Lung (tissue), 12 donors: ENCODE results near the gene COPS4. TPM values are rescaled to one million over a fixed set of nuclear protein-coding genes. Genes with fewer than 3 reads are reported as not detected.

Experiments
- ATAC-seq: fragments of 200-7000 bp; cut with Tn5 transposase; one replicate; pipeline ENCODE4 v1.9.1; 2020; ENCODE audit warnings: moderate number of reproducible peaks; ENCODE audit not compliant: insufficient read depth, low FRiP score
- DNase-seq, 3 donors: peaks; one replicate each; pipeline ENCODE4 v3.0.0-alpha.2; 2013 to 2017
- H3K27ac ChIP-seq, 2 donors: one replicate each; pipeline ENCODE4 v1.5.1; 2013; ENCODE audit warnings: mild to moderate bottlenecking in 2 of 2, moderate library complexity in 2 of 2, control low read depth in 1 of 2, inconsistent platforms in 1 of 2, low read depth in 1 of 2, low read length in 1 of 2
- H3K27me3 ChIP-seq, 3 donors: one replicate each; pipeline ENCODE4 v1.5.1; 2013; ENCODE audit warnings: low read length in 2 of 3; ENCODE audit not compliant: control insufficient read depth in 3 of 3, insufficient read depth in 3 of 3
- H3K36me3 ChIP-seq, 4 donors: one replicate each; pipeline ENCODE4 v1.5.1; 2013; ENCODE audit warnings: low read length in 4 of 4, mild to moderate bottlenecking in 1 of 4, moderate library complexity in 1 of 4; ENCODE audit not compliant: control insufficient read depth in 4 of 4, insufficient read depth in 4 of 4
- H3K4me1 ChIP-seq, 5 donors: one replicate each; pipeline ENCODE4 v1.5.1; 2013; ENCODE audit warnings: low read length in 5 of 5, mild to moderate bottlenecking in 2 of 5, moderate library complexity in 1 of 5; ENCODE audit not compliant: control insufficient read depth in 5 of 5, insufficient read depth in 5 of 5
- H3K4me3 ChIP-seq: one replicate; pipeline ENCODE4 v1.5.1; 2013; ENCODE audit warnings: mild to moderate bottlenecking, control low read depth, moderate library complexity
- H3K9ac ChIP-seq, 2 donors: one replicate each; pipeline ENCODE4 v1.5.1; 2013; ENCODE audit warnings: low read length in 2 of 2, control low read depth in 1 of 2; ENCODE audit not compliant: insufficient read depth in 1 of 2
- H3K9me3 ChIP-seq, 4 donors: one replicate each; pipeline ENCODE4 v1.5.1; 2013; ENCODE audit warnings: low read length in 3 of 4, mild to moderate bottlenecking in 1 of 4, moderate library complexity in 1 of 4; ENCODE audit not compliant: control insufficient read depth in 4 of 4, insufficient read depth in 3 of 4
- WGBS, 2 donors: extraction: QIAGEN DNeasy Blood & Tissue Kit; methylation state at CpG; one replicate each; pipeline ENCODE4 v1.1.7; 2013; 5-methylcytosine and 5-hydroxymethylcytosine counted together
- polyA plus RNA-seq, 2 donors: library from polyadenylated mRNA; stranded (reverse); fragments of 200-250 nt; gene quantifications; one replicate each; pipeline ENCODE4 v1.2.1, GENCODE V29; 2013
- total RNA-seq, 2 donors: library from RNA; depleted of rRNA in 1 of 2; stranded (reverse); fragments of >200 nt in 1 of 2; gene quantifications; one replicate each; pipeline ENCODE4 v1.2.1, GENCODE V29; 2014 to 2021
- TF ChIP-seq, protein P1 (sequence below): IDR thresholded peaks from 2 replicates; pipeline ENCODE4 v1.5.1; 2012; ENCODE audit warnings: mild to moderate bottlenecking; ENCODE audit errors: control extremely low read depth, extremely low read depth
- donor health status: control.
- donor health status: control.
- donor health status: Bipolar disorder and iron deficiency.
- donor health status: healthy.
- donor health status: DM: yes; HTN: yes; CAD: no.

Gene COPS4
- total and polyA plus RNA-seq, 4 donors: 15.3 to 55.3 (median 27.2) TPM

DNA sequence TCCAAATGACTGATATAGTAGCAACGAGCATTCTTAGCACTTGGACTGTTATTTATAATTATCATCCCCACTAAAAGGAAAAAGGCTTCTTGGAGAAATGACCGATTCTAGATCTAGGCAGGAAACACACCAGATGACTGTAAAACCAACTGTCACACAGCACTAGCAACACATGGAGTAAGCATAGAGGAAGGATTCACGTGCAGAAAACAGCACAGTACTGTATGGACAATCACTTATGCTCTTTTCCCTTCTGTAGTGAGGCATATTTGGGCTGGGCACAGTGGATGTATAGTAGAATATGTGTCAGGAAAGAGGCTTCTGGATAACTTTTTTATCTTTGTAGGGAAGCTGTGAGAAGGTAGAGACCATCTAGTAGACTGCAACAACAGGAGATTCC lies 6.0 kb upstream of the COPS4 start:
- Histone ChIP-seq H3K36me3 (no peaks in the 10 kb centered on the region), H3K27me3 (peaks cover 0 to 5% (median 0%) of the 10 kb centered on the region in 3 donors), H3K4me1 (no peaks in the 10 kb centered on the region), H3K4me3 (no peak overlapping the region), H3K27ac (no peak overlapping the region), H3K9me3 (peaks cover 0 to 8% (median 3%) of the 10 kb centered on the region in 4 donors), H3K9ac (no peak overlapping the region)
- 39% methylated on average over 3 of the region's 3 CpGs for WGBS, 2 donors
- no peak for ATAC-seq
- no peak for DNase-seq
- TF ChIP-seq, protein P1, sequence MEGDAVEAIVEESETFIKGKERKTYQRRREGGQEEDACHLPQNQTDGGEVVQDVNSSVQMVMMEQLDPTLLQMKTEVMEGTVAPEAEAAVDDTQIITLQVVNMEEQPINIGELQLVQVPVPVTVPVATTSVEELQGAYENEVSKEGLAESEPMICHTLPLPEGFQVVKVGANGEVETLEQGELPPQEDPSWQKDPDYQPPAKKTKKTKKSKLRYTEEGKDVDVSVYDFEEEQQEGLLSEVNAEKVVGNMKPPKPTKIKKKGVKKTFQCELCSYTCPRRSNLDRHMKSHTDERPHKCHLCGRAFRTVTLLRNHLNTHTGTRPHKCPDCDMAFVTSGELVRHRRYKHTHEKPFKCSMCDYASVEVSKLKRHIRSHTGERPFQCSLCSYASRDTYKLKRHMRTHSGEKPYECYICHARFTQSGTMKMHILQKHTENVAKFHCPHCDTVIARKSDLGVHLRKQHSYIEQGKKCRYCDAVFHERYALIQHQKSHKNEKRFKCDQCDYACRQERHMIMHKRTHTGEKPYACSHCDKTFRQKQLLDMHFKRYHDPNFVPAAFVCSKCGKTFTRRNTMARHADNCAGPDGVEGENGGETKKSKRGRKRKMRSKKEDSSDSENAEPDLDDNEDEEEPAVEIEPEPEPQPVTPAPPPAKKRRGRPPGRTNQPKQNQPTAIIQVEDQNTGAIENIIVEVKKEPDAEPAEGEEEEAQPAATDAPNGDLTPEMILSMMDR: no peak

DNA sequence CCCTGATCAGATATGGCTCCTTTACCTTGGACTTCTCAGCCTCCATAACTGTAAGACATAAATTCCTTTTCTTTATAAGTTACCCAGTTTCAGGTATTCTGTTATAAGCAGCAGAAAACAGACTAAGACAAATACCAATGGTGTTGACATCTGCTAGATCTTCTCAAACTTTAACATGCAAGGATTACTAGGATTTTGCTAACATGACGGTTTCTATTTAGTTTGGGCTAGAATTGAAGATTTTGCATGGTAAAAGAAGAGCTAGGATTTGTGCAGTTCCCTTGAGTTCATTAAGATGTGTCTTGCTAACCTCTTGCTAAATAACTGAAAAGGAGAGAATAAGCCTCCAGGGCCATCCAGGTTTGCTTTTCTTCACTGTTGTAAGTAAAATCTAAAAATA lies 5.3 kb upstream of the COPS4 start:
- TF ChIP-seq, protein P1: no peak
- ATAC-seq: no peak
- 80 to 89% methylated on average over 1 of the region's 1 CpG for WGBS, 2 donors

DNA sequence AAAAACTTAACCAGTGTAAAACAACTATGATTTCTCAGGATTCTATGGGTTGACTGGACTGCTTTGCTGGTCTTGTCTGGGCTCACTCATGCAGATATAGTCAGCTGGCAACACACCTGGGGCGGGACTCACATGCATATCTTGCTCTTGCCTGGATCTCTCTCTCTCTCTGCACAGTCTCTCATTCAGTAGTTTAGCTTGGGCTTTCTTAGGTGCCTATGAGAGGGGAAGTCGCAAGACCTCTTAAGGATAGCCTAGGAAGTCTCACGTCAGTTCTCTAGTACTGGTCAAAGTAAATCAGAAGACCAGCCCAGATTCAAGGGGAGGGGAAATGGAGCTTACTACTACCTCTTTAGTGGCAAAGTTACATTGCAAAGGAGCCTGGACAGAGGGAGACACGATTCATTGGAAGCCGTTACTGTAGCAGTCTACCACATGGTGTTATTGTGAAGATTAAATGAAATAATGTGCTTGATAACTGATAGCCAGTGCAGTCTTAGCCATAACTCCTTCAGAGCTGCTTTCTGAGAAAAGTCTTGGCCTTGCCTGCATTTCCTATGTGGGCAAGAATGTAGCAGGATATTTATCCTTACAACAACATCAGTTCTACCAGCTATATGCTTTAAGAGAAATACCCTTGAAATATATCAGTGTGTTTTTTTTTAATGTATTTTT lies 2.1 kb downstream of the COPS4 start:
- no peak for DNase-seq
- TF ChIP-seq, protein P1: no peak
- H3K27ac ChIP-seq: no peak overlapping the region
- H3K4me3 ChIP-seq: no peak overlapping the region
- H3K4me1 ChIP-seq: peaks cover 4 to 14% (median 11%) of the 10 kb centered on the region in 5 donors
- no peaks in the 10 kb centered on the region for H3K9me3 ChIP-seq
- H3K27me3 ChIP-seq: no peaks in the 10 kb centered on the region
- WGBS, 2 donors: 70 to 73% methylated on average over 5 of the region's 5 CpGs
- H3K36me3 ChIP-seq: peaks cover 0 to 2% (median 0%) of the 10 kb centered on the region in 4 donors
- no peak for ATAC-seq
- H3K9ac ChIP-seq: no peak overlapping the region

More for the DNA sequence above, 5.3 kb upstream of the COPS4 start:
- no peak overlapping the region for H3K27ac ChIP-seq
- H3K9ac ChIP-seq: no peak overlapping the region
- H3K4me3 ChIP-seq: no peak overlapping the region
- no peaks in the 10 kb centered on the region for H3K4me1 ChIP-seq
- H3K36me3 ChIP-seq: no peaks in the 10 kb centered on the region
- peaks cover 0 to 6% (median 0%) of the 10 kb centered on the region in 4 donors for H3K9me3 ChIP-seq
- H3K27me3 ChIP-seq: peaks cover 0 to 5% (median 0%) of the 10 kb centered on the region in 3 donors
- DNase-seq: no peak
